ENCODE measurements around the gene DIPK1C. TPM values are rescaled to one million over a fixed set of nuclear protein-coding genes. Genes with fewer than 3 reads are reported as not detected.

Gene DIPK1C
- total and polyA plus RNA-seq, 2 donors (not counting 1 experiment from before 2014, with no cell fraction given) = not detected

DNA sequence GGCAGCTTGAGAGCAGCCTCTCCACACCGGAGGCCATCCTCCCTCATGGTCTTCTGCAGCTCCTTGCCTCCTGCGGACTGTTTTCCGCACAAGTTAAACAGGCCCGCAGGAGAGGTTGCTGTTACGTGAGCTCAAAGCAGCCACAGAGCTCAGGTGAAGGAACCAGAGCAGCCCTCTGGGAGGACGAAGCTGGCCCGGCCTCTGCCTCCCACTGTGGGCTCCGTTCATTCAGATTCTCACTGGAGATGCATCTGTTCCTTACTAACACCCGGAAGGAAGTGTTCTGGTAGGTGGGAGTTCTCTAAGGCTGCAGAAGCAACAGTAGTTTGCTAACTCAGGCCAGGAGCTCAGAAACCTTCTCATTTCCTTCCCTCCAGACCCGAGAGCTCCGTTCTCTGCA lies 10.9 kb downstream of the DIPK1C start:
- Histone ChIP-seq H3K4me3 (ENCODE audit: control extremely low read depth in 1 of 5, extremely low read depth in 1 of 5, insufficient read depth in 1 of 5, low read depth in 2 of 5, low read length in 4 of 5) (no peak overlapping the region), H3K79me2 (ENCODE audit: control insufficient read depth, insufficient read depth, low read length) (no peaks in the 10 kb centered on the region), H3K36me3 (replicated peaks in 1 of 2; ENCODE audit: control extremely low read depth in 1 of 2, control insufficient read depth in 1 of 2, extremely low read depth in 1 of 2, insufficient read depth in 2 of 2, low read length in 1 of 2) (no peaks in the 10 kb centered on the region), H3K4me1 (ENCODE audit: control insufficient read depth in 2 of 2, insufficient read depth in 2 of 2, low read length in 2 of 2) (no peaks in the 10 kb centered on the region), H3K27ac (ENCODE audit: low read length in 2 of 2) (no peak overlapping the region), H3K4me2 (replicated peaks; ENCODE audit: low read depth, low read length, poor library complexity, severe bottlenecking) (no peak overlapping the region), H4K20me1 (ENCODE audit: control insufficient read depth, insufficient read depth, low read length, poor library complexity, severe bottlenecking) (no peaks in the 10 kb centered on the region), H3K9ac (ENCODE audit: low read length) (no peak overlapping the region), H3K27me3 (replicated peaks in 1 of 4; ENCODE audit: control extremely low read depth in 1 of 4, control insufficient read depth in 3 of 4, insufficient read depth in 4 of 4, low read length in 3 of 4) (peaks cover 0 to 13% (median 0%) of the 10 kb centered on the region in 4 experiments), H3K9me3 (ENCODE audit: control extremely low read depth in 1 of 3, control insufficient read depth in 2 of 3, insufficient read depth in 1 of 3, low read length in 2 of 3) (no peaks in the 10 kb centered on the region), H2AFZ (ENCODE audit: insufficient read depth, low read depth, low read length, poor library complexity, severe bottlenecking) (no peak overlapping the region)
- H3K27me3 Mint-ChIP-seq = peaks cover 10% of the 10 kb centered on the region
- ATAC-seq (ENCODE audit: low read depth) (no peak), DNase-seq (no peak)
- no peak for TF ChIP-seq EZH2 (IDR thresholded peaks at IDR 0.05; ENCODE audit: borderline replicate concordance, insufficient read depth, low read depth, low read length, poor library complexity, severe bottlenecking)
- TF ChIP-seq, protein P1, sequence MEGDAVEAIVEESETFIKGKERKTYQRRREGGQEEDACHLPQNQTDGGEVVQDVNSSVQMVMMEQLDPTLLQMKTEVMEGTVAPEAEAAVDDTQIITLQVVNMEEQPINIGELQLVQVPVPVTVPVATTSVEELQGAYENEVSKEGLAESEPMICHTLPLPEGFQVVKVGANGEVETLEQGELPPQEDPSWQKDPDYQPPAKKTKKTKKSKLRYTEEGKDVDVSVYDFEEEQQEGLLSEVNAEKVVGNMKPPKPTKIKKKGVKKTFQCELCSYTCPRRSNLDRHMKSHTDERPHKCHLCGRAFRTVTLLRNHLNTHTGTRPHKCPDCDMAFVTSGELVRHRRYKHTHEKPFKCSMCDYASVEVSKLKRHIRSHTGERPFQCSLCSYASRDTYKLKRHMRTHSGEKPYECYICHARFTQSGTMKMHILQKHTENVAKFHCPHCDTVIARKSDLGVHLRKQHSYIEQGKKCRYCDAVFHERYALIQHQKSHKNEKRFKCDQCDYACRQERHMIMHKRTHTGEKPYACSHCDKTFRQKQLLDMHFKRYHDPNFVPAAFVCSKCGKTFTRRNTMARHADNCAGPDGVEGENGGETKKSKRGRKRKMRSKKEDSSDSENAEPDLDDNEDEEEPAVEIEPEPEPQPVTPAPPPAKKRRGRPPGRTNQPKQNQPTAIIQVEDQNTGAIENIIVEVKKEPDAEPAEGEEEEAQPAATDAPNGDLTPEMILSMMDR (IDR thresholded peaks at IDR 0.05) = no peak
- no peak overlapping the region for H3K27ac Mint-ChIP-seq
- H3K4me3 Mint-ChIP-seq = no peak overlapping the region
- POLR2A ChIA-PET = no interaction called here
- CTCF ChIA-PET = no interaction called here
- no peaks in the 10 kb centered on the region for H3K4me1 Mint-ChIP-seq
- WGBS (ENCODE audit: insufficient coverage) = 78% methylated on average over 8 of the region's 11 CpGs
- intact Hi-C loops (cut with micrococcal nuclease) = no loop called here
- H3K9me3 Mint-ChIP-seq (ENCODE audit: insufficient read depth) = no peaks in the 10 kb centered on the region

DNA sequence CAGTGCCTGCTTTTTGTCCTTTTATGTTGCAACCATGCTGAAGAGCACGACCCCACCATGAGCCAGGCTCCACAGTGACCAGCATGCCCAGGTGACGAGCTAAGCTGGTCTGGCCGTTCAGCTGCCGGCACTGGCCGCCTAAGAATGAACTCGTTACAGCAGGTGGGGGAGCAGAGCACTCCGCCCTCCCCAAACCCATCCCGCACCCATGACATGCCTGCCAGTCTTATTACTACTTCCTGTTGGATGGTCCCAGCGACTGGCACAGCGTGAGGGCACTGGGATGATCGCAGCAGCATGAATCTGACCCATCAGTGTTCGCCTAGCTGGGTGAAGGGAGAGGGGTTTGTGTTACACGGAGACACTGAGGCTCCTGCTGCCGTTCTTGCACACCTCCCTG lies 11.5 kb downstream of the DIPK1C start:
- peaks cover 0 to 13% (median 0%) of the 10 kb centered on the region in 4 experiments for H3K27me3 ChIP-seq (replicated peaks in 1 of 4; ENCODE audit: control extremely low read depth in 1 of 4, control insufficient read depth in 3 of 4, insufficient read depth in 4 of 4, low read length in 3 of 4)
- H3K36me3 ChIP-seq (replicated peaks in 1 of 2; ENCODE audit: control extremely low read depth in 1 of 2, control insufficient read depth in 1 of 2, extremely low read depth in 1 of 2, insufficient read depth in 2 of 2, low read length in 1 of 2) = no peaks in the 10 kb centered on the region
- TF ChIP-seq EZH2 (IDR thresholded peaks at IDR 0.05; ENCODE audit: borderline replicate concordance, insufficient read depth, low read depth, low read length, poor library complexity, severe bottlenecking) = no peak
- TF ChIP-seq, protein P1 (IDR thresholded peaks at IDR 0.05) = no peak
- no peaks in the 10 kb centered on the region for H3K79me2 ChIP-seq (ENCODE audit: control insufficient read depth, insufficient read depth, low read length)
- Mint-ChIP-seq H3K9me3 (ENCODE audit: insufficient read depth) (no peaks in the 10 kb centered on the region), H3K4me1 (no peaks in the 10 kb centered on the region), H3K27me3 (peaks cover 10% of the 10 kb centered on the region), H3K27ac (no peak overlapping the region), H3K4me3 (no peak overlapping the region)
- no peak for ATAC-seq (ENCODE audit: low read depth)
- H4K20me1 ChIP-seq (ENCODE audit: control insufficient read depth, insufficient read depth, low read length, poor library complexity, severe bottlenecking) = no peaks in the 10 kb centered on the region
- 86% methylated on average over 14 of the region's 14 CpGs for WGBS (ENCODE audit: insufficient coverage)
- intact Hi-C loops (cut with micrococcal nuclease) = no loop called here
- no peak overlapping the region for H3K9ac ChIP-seq (ENCODE audit: low read length)
- no peaks in the 10 kb centered on the region for H3K4me1 ChIP-seq (ENCODE audit: control insufficient read depth in 2 of 2, insufficient read depth in 2 of 2, low read length in 2 of 2)
- no peak overlapping the region for H3K27ac ChIP-seq (ENCODE audit: low read length in 2 of 2)
- H3K4me3 ChIP-seq (ENCODE audit: control extremely low read depth in 1 of 5, extremely low read depth in 1 of 5, insufficient read depth in 1 of 5, low read depth in 2 of 5, low read length in 4 of 5) = no peak overlapping the region
- no peak overlapping the region for H2AFZ ChIP-seq (ENCODE audit: insufficient read depth, low read depth, low read length, poor library complexity, severe bottlenecking)
- POLR2A ChIA-PET = no interaction called here
- H3K4me2 ChIP-seq (replicated peaks; ENCODE audit: low read depth, low read length, poor library complexity, severe bottlenecking) = no peak overlapping the region
- DNase-seq = no peak
- CTCF ChIA-PET = no interaction called here
- H3K9me3 ChIP-seq (ENCODE audit: control extremely low read depth in 1 of 3, control insufficient read depth in 2 of 3, insufficient read depth in 1 of 3, low read length in 2 of 3) = no peaks in the 10 kb centered on the region

All from B cell (primary cell).